Measurements from ENCODE around the gene ADSS1.
A peak's percentile ranks its signal among the peaks of the same experiment; 100 is the strongest.
"Not testable (repeated sequence)": the region's sequence is repeated elsewhere in the genome, so short reads cannot be mapped to it uniquely, and the experiment has no call there.

The ADSS1 gene

GRCh38 chr14:104750753-104751057 is 26.7 kb downstream of the ADSS1 start:
- DNase-seq (ENCODE audit: low read depth) = not testable (repeated sequence)

DNA sequence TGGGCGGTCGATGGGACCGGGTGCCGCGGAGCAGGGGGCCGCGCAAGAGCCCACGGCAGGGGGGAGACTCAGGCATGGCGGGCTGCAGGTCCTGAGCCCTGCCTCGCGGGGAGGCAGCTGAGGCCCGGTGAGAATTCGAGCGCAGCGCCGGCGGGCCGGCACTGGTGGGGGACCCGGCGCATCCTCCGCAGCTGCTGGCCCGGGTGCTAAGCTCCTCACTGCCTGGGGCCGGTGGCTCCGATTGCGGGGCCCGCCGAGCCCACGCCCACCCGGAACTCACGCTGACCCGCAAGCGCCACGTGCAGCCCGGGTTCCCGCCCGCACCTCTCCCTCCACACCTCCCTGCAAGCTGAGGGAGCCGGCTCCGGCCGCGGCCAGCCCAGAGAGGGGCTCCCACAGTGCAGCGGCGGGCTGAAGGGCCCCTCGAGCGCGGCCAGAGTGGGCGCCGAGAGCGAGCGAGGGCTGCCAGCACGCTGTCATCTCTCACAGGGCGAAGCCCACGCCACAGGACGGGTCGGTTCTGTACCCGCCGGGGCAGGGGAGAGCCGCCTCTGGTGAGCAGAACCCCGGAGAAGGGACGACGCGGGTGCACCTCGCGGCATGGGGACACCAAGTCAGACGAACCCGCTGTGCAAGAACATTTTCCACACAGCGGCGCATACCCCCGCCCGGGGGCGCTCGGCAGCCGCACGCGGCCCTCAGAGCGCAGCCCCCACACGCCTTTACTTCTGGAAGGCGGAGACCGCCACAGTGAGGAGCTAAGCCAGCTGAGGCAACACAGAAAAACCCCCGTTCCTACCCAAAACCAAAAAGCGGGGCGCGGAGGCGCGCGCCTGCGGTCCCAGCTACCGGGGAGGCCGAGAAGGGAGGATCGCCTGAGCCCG is 27.8 kb downstream of the ADSS1 start:
- no peak for DNase-seq (ENCODE audit: low read depth)

DNA sequence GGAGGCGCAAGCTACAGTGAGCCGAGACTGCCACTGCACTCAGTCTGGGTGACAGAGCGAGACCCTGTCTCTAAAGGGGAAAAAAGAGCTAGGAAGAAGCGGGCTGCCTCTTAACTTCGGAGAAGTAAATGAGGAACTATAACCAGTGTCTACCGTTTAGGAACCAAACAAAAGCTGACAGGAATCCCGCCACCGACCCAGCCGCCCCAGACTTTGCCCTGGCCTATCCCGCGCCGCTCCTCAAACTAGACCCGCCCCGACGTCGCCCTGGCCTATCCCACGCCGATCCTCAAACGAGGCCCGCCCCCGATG is 28.4 kb downstream of the ADSS1 start:
- no peak for DNase-seq (ENCODE audit: low read depth)

- DNase-seq (ENCODE audit: low read depth) = peak; percentile 99
These were observed 28.9 kb downstream of the ADSS1 start, which contains the start of gene SIVA1 for GRCh38 chr14:104752735-104753527. TSS of gene SIVA1 (plus strand) at chr14:104753147. CDS start at chr14:104753202, 55 bp downstream.

DNA sequence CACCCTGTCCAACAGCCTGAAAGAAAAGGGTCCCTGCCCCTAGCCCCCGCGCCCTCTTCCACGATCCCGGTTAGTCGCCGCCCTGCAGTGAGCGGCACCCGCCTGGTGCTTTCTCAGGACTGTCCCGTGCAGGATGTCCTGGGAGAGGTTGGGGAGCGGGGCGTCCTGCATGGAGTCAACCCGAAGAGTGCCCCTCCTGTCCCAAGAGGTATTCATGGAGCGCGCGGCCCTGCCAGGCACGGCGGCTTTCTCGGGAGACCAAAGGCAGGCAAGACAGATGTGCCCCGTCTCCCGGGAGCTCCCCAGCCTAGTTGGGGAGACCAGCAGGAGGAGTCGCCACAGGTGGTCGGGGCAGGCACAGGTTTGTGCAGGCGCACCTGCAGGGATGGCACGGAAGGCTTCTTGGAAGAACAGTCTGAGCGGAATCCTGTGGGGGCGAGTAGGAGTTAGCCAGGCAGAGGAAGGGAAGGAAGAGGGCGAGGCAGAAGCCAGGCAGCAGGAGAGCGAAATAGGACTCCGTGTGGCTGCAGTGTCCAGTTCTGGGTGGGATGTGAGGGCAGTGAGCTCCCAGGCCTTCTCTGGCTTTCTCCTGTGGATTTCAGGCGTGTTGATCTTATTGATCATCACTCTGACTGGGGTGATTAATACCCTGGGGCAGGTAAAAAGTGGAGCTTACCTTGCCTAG is 29.6 kb downstream of the ADSS1 start:
- no peak for DNase-seq (ENCODE audit: low read depth)

- no peak for DNase-seq (ENCODE audit: low read depth)
These were observed 30.3 kb downstream of the ADSS1 start for GRCh38 chr14:104754213-104754851.

DNA sequence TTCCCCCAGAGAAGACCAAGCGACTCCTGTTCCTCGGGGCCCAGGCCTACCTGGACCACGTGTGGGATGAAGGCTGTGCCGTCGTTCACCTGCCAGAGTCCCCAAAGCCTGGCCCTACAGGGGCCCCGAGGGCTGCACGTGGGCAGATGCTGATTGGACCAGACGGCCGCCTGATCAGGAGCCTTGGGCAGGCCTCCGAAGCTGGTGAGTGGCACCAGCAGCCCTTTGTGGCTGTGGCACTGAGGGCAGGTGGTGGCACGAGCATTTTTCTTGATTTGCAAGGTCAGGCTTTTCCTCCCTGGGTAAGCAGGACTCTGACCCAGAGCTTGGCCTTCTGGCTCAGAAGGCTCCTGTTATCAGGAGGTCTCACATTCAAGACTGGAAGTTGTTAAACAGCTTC is 31.6 kb downstream of the ADSS1 start:
- no peak for DNase-seq (ENCODE audit: low read depth)

DNA sequence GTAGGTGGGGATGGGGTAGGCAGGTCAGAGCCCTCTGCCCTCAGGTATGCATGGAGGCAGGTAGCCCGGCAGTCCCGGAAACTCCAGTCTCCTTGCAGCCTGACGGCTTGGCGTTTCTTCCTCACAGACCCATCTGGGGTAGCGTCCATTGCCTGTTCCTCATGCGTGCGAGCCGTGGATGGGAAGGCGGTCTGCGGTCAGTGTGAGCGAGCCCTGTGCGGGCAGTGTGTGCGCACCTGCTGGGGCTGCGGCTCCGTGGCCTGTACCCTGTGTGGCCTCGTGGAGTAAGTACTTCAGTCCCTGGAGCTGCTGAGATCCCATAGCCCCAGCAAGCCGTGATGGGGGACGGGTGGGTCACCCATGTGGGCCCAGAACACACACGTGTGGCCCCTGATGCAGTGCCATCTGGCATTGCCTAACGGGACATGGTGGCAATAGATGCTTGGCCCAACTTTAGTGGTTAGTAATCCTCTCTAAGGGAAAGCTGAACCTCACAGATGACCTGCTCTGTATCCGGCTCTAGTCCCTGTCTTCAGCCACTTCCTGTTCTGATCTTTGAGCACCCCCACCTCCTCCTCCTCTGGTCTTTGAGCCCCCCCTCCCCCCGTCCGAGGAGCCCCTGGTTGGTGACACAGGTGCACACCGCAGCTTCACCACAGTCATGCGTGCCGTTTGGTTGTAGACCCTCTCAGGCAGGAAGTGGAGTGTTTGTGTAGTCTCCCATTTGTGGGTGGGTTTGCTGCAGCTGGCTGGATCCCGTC is 32.6 kb downstream of the ADSS1 start:
- no peak for DNase-seq (ENCODE audit: low read depth)

- DNase-seq (ENCODE audit: low read depth) = no peak
These were observed 33.2 kb downstream of the ADSS1 start for GRCh38 chr14:104757238-104757585.

- no peak for DNase-seq (ENCODE audit: low read depth)
These were observed 33.8 kb downstream of the ADSS1 start for GRCh38 chr14:104757681-104758392.

DNA sequence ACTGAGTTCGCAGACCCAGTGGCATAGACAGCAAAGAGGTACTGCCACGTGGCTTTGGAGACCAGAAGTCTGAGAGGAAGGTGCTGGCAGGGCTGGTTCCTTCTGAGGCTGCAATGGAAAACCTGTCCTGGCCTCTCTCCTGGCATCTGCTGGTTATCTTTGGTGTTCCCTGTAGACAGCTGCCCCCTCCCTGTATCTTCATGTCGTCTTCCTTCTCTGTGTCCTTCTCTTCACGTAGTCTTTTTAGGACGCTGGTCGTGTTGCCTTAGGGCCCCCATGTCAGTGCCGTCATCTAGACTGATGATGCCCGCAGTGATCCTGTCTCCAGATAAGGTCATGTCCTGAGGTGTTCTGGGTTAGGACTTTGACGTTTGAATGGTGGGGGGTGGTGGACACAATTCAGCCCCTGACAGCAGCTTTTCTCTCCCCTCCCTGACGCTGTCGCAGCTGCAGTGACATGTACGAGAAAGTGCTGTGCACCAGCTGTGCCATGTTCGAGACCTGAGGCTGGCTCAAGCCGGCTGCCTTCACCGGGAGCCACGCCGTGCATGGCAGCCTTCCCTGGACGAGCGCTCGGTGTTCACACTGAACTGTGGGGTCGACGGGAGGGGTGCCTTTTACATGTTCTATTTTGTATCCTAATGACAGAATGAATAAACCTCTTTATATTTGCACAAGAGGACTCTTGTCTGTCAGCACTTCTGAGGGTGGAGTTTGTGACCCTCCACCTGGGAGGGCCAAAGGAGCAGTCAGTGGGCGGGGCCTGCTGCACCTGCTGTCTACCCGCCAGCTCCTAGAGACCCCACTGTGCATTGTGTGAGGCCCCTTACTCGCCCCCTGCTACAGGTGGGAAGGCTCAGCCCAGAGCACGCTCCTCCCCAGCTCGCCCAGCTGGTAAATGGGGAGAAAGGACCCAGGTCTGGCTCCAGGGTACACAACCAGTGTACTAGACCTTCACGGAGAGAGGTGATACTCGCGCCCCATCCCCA is 35.2 kb downstream of the ADSS1 start:
- DNase-seq (ENCODE audit: low read depth) = no peak

- DNase-seq (ENCODE audit: low read depth) = no peak
These were observed 41.5 kb downstream of the ADSS1 start for GRCh38 chr14:104765517-104765916.

GRCh38 chr14:104766256-104766862 is 42.3 kb downstream of the ADSS1 start:
- DNase-seq (ENCODE audit: low read depth) = no peak

DNA sequence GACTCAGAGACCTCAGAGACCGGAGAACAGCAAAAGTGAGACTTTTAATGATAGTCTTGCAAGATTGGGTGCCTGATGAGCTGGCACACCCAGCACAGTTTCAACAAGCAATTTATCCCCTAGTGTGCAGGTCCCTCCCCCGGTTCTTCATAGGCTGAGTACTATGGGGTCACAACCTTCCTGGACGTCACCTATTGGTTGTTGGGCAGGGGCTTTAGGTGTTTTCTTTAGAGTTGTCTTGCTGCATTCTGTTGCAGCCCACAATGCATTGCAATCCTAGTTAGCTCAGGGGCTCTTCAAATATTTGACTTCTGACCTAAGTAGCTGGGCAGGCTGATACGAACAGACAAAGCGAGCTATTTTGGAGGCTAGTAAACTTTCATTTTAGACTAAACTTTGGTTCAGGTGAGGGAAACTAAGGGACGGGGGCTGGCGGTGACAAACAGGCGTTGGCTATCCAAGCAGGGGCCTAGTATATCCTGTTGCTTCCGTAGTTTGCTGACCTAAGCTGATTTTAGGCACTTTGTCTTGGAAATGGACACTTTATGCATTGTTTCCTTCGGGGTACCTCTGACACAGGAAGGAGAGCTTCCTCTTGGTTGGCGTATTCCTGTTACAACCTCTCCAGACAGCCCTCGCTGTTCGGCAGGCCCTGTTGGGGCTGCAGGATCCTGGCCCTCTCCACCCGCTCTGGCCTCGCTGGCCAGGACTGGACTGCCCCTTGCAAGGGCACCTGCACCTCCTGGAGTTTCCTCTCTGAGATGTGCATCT is 43.0 kb downstream of the ADSS1 start:
- DNase-seq (ENCODE audit: low read depth) = no peak

DNA sequence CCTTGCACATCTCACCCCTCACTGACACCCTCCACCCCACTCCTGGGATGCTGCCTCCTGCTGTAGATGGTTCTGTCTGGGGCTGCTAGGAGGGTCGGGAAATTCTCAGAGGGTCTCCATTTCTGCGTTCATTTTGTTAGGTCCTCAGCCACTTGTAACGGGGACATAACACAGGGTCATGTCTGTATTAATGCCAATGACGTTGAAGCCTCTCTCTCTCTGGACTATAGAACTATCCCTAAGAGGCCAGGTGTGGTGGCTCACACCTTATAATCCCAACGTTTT is 43.5 kb downstream of the ADSS1 start:
- no peak for DNase-seq (ENCODE audit: low read depth)

GRCh38 chr14:104768437-104769323 is 44.7 kb downstream of the ADSS1 start:
- peak; percentile 84 for DNase-seq (ENCODE audit: low read depth)

DNA sequence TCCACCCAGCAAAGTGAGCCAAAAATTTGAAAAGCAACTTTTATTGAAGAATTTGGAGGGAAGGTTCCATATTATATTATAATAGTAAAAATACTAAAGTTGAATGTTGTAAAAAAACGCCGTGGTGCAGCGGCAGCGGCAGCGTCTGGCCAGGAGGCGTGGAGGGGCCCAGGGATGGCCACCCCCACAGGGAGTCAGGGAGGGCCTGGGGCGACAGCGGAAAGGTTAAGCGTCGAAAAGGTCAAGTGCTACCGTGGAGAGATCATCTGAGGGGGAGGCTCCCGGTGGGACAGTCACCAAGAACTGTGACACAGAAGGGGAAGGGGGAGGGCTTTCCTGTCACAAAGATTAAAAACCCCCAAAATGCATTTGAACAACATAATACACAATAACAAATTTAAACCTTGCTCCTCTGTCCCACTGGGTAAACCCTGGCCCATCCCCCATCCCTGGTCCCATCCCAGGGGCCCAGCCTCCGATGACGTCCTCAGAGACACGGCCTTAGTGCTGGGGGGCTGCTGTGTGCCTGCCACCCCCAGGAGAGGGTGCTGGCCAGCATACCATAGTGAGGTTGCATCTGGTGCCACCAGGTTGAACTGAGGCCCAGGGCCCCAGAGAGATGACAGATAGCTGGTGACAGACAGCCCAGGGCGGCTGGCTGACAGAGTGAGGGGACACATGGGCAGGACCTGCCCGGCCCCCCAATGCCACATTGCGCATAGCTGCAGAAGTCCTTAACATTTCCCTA is 45.5 kb downstream of the ADSS1 start:
- no peak for DNase-seq (ENCODE audit: low read depth)

All from T follicular helper cell (primary cell).